ENCODE results near the gene SUSD3.
"Not testable (repeated sequence)": the region's sequence is repeated elsewhere in the genome, so short reads cannot be mapped to it uniquely, and the experiment has no call there.

Gene SUSD3

GRCh38 chr9:93058355-93059010 is at the start of gene SUSD3:
SUSD3 (plus strand) TSS chr9:93058701; CDS start chr9:93058743, 42 bp downstream.
- DNase-seq, result no peak

- DNase-seq, result no peak
These were observed 49.0 kb upstream of the SUSD3 start for GRCh38 chr9:93009337-93010015.

GRCh38 chr9:93010056-93010455 is 48.4 kb upstream of the SUSD3 start:
- no peak for DNase-seq

- DNase-seq, result no peak
These were observed 47.8 kb upstream of the SUSD3 start for GRCh38 chr9:93010704-93011103.

- no peak for DNase-seq
These were observed 47.4 kb upstream of the SUSD3 start for GRCh38 chr9:93011114-93011513.

- no peak for DNase-seq
These were observed 45.3 kb upstream of the SUSD3 start for GRCh38 chr9:93012963-93013855.

GRCh38 chr9:93013856-93014582 is 44.5 kb upstream of the SUSD3 start:
- DNase-seq, result no peak

GRCh38 chr9:93015190-93015589 is 43.3 kb upstream of the SUSD3 start:
- not testable (repeated sequence) for DNase-seq

GRCh38 chr9:93017621-93018020 is 40.9 kb upstream of the SUSD3 start:
- no peak for DNase-seq

- no peak for DNase-seq
These were observed 38.4 kb upstream of the SUSD3 start for GRCh38 chr9:93020151-93020550.

- no peak for DNase-seq
These were observed 37.5 kb upstream of the SUSD3 start for GRCh38 chr9:93020771-93021670.

GRCh38 chr9:93022066-93022465 is 36.4 kb upstream of the SUSD3 start:
- DNase-seq, result no peak

GRCh38 chr9:93022721-93023520 is 35.6 kb upstream of the SUSD3 start:
- no peak for DNase-seq

- DNase-seq, result no peak
These were observed 35.0 kb upstream of the SUSD3 start for GRCh38 chr9:93023521-93023815.

- no peak for DNase-seq
These were observed 33.9 kb upstream of the SUSD3 start for GRCh38 chr9:93024646-93024910.

GRCh38 chr9:93024986-93025630 is 33.4 kb upstream of the SUSD3 start:
- no peak for DNase-seq

GRCh38 chr9:93025736-93026135 is 32.8 kb upstream of the SUSD3 start:
- DNase-seq, result no peak

- no peak for DNase-seq
These were observed 31.9 kb upstream of the SUSD3 start for GRCh38 chr9:93026640-93027039.

GRCh38 chr9:93027750-93028149 is 30.8 kb upstream of the SUSD3 start:
- DNase-seq, result no peak

GRCh38 chr9:93028448-93029006 is 30.0 kb upstream of the SUSD3 start:
- no peak for DNase-seq
